ENCODE data around the gene TMEM53.
"Not testable (repeated sequence)": the region's sequence is repeated elsewhere in the genome, so short reads cannot be mapped to it uniquely, and the experiment has no call there.

The TMEM53 gene

GRCh38 chr1:44672254-44672955 lies 1.9 kb downstream of the TMEM53 start:
- peak; percentile 94 to 95 for DNase-seq

GRCh38 chr1:44670751-44671640 lies 3.3 kb downstream of the TMEM53 start:
- no peak for DNase-seq

GRCh38 chr1:44666719-44667118 lies 7.6 kb downstream of the TMEM53 start:
- not testable (repeated sequence) for DNase-seq

GRCh38 chr1:44664730-44665370 lies 9.4 kb downstream of the TMEM53 start:
- DNase-seq = peak; percentile 78 to 91

DNA sequence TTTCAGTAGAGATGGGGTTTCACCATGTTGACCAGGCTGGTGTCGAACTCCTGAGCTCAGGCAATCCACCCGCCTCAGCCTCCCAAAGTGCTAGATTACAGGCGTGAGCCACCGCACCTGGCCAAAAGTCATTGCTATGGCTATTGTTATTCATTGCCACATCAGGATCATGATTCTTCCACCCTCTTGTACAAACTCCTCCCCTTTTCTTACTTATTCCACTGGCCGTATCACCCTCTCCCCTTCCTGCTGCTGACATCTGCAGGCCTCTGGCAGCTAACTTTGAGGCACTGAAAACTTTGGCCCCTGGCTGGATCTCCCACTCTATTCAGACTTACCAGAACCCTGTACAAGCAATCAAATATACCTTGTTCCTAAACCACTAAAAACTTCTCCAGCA lies 10.9 kb downstream of the TMEM53 start:
- no peak for DNase-seq

GRCh38 chr1:44662683-44663030 lies 11.6 kb downstream of the TMEM53 start:
- DNase-seq = no peak

- no peak for DNase-seq
These were observed 12.2 kb downstream of the TMEM53 start for GRCh38 chr1:44661781-44662682.

GRCh38 chr1:44660176-44660575 lies 14.1 kb downstream of the TMEM53 start:
- DNase-seq = no peak

DNA sequence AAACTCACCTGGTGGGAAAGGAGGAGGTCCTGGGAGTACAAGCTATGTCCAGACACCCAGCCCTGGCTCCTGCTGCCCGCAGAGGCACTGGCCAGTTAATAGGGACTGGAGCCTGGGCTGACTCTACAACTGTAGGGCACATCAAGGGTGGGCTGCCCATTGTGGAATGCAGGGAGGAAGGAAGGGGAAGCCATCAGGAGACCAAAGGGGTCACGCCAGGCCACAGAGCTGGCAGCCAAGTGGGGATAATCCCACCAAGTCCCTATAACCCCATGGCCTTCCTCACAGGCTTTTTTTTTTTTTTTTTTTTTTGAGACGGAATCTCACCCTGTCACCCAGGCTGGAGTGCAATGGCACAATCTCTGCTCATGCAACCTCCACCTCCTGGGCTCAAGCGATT lies 14.7 kb downstream of the TMEM53 start:
- no peak for DNase-seq

GRCh38 chr1:44655609-44656008 lies 18.7 kb downstream of the TMEM53 start:
- peak in 1 of 2 donors; percentile 31 for DNase-seq

GRCh38 chr1:44654621-44655187 lies 19.6 kb downstream of the TMEM53 start:
- DNase-seq = no peak

- no peak for DNase-seq
These were observed 20.9 kb downstream of the TMEM53 start for GRCh38 chr1:44653107-44653964.

DNA sequence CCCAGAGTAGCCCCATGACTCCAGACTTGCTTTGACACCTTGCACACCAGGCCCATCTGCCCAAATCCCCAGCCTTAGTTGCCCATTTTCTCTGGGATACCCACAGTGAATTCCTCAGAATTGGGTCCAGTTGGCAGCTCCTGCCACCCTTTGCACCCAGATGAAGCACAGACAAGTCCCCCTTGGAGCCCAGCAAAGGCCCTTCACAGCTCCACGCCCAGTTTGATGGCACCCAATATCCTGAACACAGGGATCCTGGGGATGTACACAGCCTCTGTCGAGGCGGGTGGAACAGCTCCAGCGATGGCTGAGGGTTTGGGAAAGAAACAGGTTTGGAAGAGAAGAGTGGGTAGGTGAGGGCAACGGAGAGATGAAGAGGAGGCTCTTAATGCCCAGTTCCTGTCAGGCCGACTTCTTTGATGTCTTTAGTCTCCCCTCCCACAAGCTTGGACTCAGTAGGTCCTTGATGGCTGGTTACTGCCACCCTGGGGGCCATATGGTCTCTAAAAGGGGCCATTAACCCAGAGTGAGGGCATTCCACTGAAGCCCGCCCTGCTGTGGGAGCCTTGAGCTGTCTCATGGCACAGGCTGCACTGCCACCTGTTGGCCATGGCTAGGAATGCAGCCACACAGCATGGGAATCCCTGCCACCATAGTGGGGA lies 21.7 kb downstream of the TMEM53 start:
- DNase-seq = peak; percentile 72 to 74

- no peak for DNase-seq
These were observed 23.2 kb downstream of the TMEM53 start for GRCh38 chr1:44651069-44651468.

DNA sequence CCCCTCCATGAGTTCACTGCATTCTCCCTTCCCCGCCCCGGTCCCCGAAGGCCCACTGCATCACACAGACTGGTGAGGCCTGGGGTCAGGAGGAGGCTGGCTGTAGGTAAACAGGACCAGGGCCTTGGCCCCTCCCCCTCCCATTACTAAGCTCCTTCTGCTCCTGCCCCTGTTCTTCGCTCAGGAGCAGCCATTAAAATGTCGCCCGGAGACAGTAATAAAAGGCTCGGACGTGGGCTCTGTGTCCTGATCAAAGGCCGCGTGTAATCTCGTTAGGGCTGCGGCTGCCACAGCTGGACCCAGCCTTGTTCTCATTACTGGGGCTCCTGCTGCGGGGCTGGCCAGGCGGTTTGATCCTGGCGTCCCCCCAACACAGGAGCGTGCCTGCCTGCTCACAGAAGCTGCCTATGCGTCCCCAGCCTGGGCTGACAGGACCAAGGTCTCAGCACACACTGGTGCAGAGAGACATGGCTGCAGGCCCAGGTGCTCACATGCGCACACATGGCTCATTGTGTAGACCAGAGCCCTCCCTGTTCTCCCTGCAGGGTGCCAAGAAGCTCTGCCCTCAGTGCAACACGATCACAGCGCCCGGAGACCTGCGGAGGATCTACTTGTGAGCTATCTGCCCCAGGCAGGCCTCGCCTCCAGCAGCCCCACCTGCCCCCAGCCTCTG lies 24.0 kb downstream of the TMEM53 start:
- DNase-seq = no peak

GRCh38 chr1:44649788-44650158 lies 24.5 kb downstream of the TMEM53 start:
- DNase-seq = no peak

DNA sequence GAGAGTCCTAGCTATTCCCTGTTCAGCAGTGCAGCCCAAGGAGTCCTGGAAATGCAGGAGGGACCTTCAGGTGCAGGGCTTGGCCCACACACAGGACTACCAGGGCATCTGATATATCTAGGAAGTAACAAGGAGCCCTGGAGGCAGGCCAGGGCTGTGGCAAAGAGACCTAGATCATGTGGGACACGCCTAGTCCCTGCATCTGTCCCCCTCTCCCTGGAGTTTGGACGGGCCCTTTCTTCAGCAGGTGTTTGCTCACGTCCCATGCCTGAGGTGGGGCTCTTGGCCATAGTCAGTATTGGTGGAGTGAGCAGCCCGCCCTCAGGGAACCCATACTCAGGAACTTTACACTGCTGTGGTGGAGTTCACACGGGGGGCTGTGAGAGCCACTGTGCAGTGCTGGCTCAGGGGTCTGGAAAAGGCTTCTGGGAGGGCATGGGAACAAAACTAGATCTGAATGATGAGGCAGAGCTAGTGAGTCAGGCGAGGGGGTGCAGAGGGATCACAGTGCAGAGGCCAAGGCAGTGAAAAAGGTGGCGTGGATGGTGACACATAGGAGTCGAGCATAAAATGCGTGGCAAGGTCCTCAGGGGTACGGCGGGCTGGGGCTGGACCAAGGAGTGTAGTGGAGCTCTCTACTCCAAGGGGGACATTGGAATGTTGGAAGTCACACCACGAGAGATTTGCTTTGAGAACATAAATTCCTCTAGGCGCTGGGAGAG lies 25.6 kb downstream of the TMEM53 start:
- DNase-seq = no peak

- DNase-seq = no peak
These were observed 26.4 kb downstream of the TMEM53 start for GRCh38 chr1:44647896-44648295.
